ENCODE data around the gene PIK3C2G.

- peak; percentile 74 for TF ChIP-seq CTCF (IDR thresholded peaks at IDR 0.05; ENCODE audit: low read depth, low read length, poor library complexity, severe bottlenecking)
- no peak for TF ChIP-seq EZH2phosphoT487 (IDR thresholded peaks at IDR 0.05; ENCODE audit: borderline replicate concordance, low read length)
These were observed 169.2 kb downstream of the PIK3C2G start for GRCh38 chr12:18430425-18431048.
